Upper lobe of left lung (tissue), 6 donors: ENCODE measurements around the gene RBM23. TPM values are rescaled to one million over a fixed set of nuclear protein-coding genes. Genes with fewer than 3 reads are reported as not detected.

Experiments
- ATAC-seq, 2 donors: fragments of 200-7000 bp; cut with Tn5 transposase; one replicate each; pipeline ENCODE4 v1.9.1; 2022; ENCODE audit warnings: mild to moderate bottlenecking in 2 of 2, moderate library complexity in 2 of 2; ENCODE audit not compliant: low FRiP score in 2 of 2
- DNase-seq, 2 donors: peaks; one replicate each; pipeline ENCODE4 v3.0.0-alpha.2; 2019 to 2020
- H3K27ac ChIP-seq, 4 donors: fragments of 200-600 bp; sonication (generic); one replicate each; pipeline ENCODE4 v1.5.1; 2016 to 2019
- H3K27me3 ChIP-seq, 4 donors: fragments of 200-600 bp; sonication (generic); one replicate each; pipeline ENCODE4 v1.5.1; 2017 to 2019
- H3K36me3 ChIP-seq, 4 donors: fragments of 200-600 bp; sonication (generic); one replicate each; pipeline ENCODE4 v1.5.1; 2016 to 2019
- H3K4me1 ChIP-seq, 4 donors: fragments of 200-600 bp; sonication (generic); one replicate each; pipeline ENCODE4 v1.5.1; 2018 to 2019
- H3K4me3 ChIP-seq, 4 donors: fragments of 200-600 bp; sonication (generic); one replicate each; pipeline ENCODE4 v1.5.1; 2017 to 2019; ENCODE audit warnings: mild to moderate bottlenecking in 2 of 4, moderate library complexity in 1 of 4
- H3K9me3 ChIP-seq, 4 donors: fragments of 200-600 bp; sonication (generic); one replicate each; pipeline ENCODE4 v1.5.1; 2018 to 2019
- EP300 ChIP-seq, 4 donors: sonication (generic); formaldehyde crosslinking; IDR thresholded peaks; one replicate each; pipeline ENCODE4 v1.5.1; 2017; ENCODE audit warnings: antibody characterized with exemption in 4 of 4, control low read depth in 2 of 4
- POLR2A ChIP-seq, 4 donors: fragments of 450-650 bp; IDR thresholded peaks; one replicate each; pipeline ENCODE4 v1.5.1; 2016 to 2017; ENCODE audit warnings: antibody characterized with exemption in 4 of 4, mild to moderate bottlenecking in 2 of 4
- POLR2AphosphoS5 ChIP-seq, 2 donors: sonication (generic); formaldehyde crosslinking; IDR thresholded peaks; one replicate each; pipeline ENCODE4 v1.5.1; 2017; ENCODE audit warnings: antibody characterized with exemption in 2 of 2
- WGBS, 2 donors: methylation state at CpG; one replicate each; pipeline ENCODE4 v1.1.5; 2017 to 2018; 5-methylcytosine and 5-hydroxymethylcytosine counted together
- total RNA-seq, 6 donors: library from RNA; depleted of rRNA in 4 of 6; stranded (reverse); fragments of >200 nt in 4 of 6; gene quantifications; one replicate each; pipeline versions ENCODE4 v1.1.0 to v1.2.1, GENCODE V29; 2016 to 2021
- TF ChIP-seq, protein P1 (sequence below), 6 experiments: fragments of 450-650 bp in 4 of 6; fragments of 200-600 bp in 2 of 6; sonication (generic) in 2 of 6; IDR thresholded peaks; one replicate each; pipeline ENCODE4 v1.5.1; 2016 to 2019; ENCODE audit warnings: antibody characterized with exemption in 6 of 6
- donor health status: DM: no; HTN: no; CAD: no; lungs with moderate emphysema.
- donor health status: DM: no; HTN: yes; CAD: no; lungs with severe emphysema.

Gene RBM23
- total RNA-seq, 6 donors from 2014 or later: 63.3 to 96.8 (median 91.9) TPM

DNA sequence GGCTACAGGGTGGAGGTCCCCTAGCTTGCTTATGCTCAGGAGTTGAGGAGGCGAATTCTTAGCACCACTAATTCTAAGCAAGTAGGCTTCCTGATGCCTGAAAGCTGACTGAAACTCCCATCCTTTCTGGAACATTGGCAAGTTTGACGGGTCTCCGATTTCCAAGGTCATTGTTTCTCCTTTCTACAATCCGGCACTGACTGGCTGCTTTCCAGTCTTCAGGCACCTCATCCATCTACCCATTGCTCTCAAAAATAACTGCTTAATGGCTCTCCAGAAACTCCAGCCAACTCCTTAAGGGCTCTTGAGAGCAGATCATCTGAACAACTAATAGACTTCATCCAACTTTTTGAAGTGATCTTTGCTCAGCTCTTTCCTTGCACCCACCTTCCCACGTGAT is 22.6 kb downstream of the RBM23 start:
- H3K36me3 ChIP-seq: peaks cover 4 to 23% (median 11%) of the 10 kb centered on the region in 4 donors
- H3K9me3 ChIP-seq: no peaks in the 10 kb centered on the region
- peaks cover 0 to 6% (median 4%) of the 10 kb centered on the region in 4 donors for H3K4me1 ChIP-seq
- no peak overlapping the region for H3K27ac ChIP-seq
- no peak for DNase-seq
- TF ChIP-seq, protein P1, sequence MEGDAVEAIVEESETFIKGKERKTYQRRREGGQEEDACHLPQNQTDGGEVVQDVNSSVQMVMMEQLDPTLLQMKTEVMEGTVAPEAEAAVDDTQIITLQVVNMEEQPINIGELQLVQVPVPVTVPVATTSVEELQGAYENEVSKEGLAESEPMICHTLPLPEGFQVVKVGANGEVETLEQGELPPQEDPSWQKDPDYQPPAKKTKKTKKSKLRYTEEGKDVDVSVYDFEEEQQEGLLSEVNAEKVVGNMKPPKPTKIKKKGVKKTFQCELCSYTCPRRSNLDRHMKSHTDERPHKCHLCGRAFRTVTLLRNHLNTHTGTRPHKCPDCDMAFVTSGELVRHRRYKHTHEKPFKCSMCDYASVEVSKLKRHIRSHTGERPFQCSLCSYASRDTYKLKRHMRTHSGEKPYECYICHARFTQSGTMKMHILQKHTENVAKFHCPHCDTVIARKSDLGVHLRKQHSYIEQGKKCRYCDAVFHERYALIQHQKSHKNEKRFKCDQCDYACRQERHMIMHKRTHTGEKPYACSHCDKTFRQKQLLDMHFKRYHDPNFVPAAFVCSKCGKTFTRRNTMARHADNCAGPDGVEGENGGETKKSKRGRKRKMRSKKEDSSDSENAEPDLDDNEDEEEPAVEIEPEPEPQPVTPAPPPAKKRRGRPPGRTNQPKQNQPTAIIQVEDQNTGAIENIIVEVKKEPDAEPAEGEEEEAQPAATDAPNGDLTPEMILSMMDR (IDR thresholded peaks at IDR 0.05): no peak
- TF ChIP-seq POLR2AphosphoS5 (IDR thresholded peaks at IDR 0.05): no peak
- TF ChIP-seq POLR2A (IDR thresholded peaks at IDR 0.05): no peak
- no peak for TF ChIP-seq EP300 (IDR thresholded peaks at IDR 0.05)
- no peaks in the 10 kb centered on the region for H3K27me3 ChIP-seq
- no peak for ATAC-seq
- WGBS, 2 donors: 38 to 40% methylated on average over 5 of the region's 5 CpGs
- H3K4me3 ChIP-seq: no peak overlapping the region

DNA sequence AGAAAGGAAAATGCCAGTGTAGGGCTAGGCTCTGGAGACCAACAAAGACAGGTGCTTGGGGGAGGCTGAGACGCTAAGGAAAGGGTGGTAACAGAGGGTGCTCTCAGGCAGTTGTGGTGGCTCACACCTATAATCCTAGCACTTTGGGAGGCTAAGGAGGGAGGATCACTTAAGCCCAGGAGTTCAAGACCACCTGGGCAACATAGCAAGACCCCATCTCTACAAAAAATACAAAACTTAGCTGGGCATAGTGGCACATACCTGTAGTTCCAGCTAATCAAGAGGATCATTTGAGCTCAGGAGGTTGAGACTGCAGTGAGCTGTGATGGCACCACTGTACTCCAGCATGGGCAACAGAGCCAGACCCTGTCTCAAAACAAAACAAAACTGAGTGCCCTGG is 23.5 kb downstream of the RBM23 start:
- H3K4me3 ChIP-seq: no peak overlapping the region
- H3K9me3 ChIP-seq: no peaks in the 10 kb centered on the region
- TF ChIP-seq, protein P1 (IDR thresholded peaks at IDR 0.05): no peak
- no peak for TF ChIP-seq POLR2AphosphoS5 (IDR thresholded peaks at IDR 0.05)
- no peak for TF ChIP-seq EP300 (IDR thresholded peaks at IDR 0.05)
- no peak for TF ChIP-seq POLR2A (IDR thresholded peaks at IDR 0.05)
- H3K36me3 ChIP-seq: peaks cover 0 to 13% (median 3%) of the 10 kb centered on the region in 4 donors
- H3K4me1 ChIP-seq: peaks cover 0 to 6% (median 4%) of the 10 kb centered on the region in 4 donors
- no peak overlapping the region for H3K27ac ChIP-seq
- ATAC-seq (no peak), DNase-seq (no peak)
- 91 to 96% methylated on average over 1 of the region's 1 CpG for WGBS, 2 donors
- H3K27me3 ChIP-seq: no peaks in the 10 kb centered on the region

DNA sequence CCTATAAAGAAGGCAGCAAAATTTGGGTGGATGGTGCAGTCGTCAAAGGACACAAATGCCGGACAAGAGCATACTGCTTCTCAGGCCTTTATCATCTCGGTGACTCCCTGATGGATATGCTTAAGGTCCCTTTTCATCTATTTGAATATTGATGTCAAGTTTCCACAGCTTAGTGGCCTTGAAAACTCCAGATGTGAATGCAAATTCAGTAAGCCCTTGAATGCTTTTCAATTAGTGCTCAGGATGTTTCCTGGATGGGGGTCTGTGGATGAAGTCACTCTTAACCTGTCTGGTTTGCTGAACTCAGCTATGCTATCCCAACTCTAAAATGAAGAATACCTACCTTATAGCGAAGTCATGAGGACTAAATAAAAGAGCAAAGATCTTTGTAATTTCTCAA is 25.2 kb downstream of the RBM23 start:
- DNase-seq: no peak
- H3K27ac ChIP-seq: no peak overlapping the region
- no peak overlapping the region for H3K4me3 ChIP-seq
- 92 to 93% methylated on average over 4 of the region's 4 CpGs for WGBS, 2 donors
- H3K4me1 ChIP-seq: peaks cover 0 to 6% (median 0%) of the 10 kb centered on the region in 4 donors
- ATAC-seq: no peak
- TF ChIP-seq POLR2A (IDR thresholded peaks at IDR 0.05): no peak
- TF ChIP-seq EP300 (IDR thresholded peaks at IDR 0.05): no peak
- TF ChIP-seq, protein P1 (IDR thresholded peaks at IDR 0.05): no peak
- TF ChIP-seq POLR2AphosphoS5 (IDR thresholded peaks at IDR 0.05): no peak
- no peaks in the 10 kb centered on the region for H3K9me3 ChIP-seq
- peaks cover 0 to 1% (median 0%) of the 10 kb centered on the region in 4 donors for H3K36me3 ChIP-seq
- H3K27me3 ChIP-seq: no peaks in the 10 kb centered on the region

DNA sequence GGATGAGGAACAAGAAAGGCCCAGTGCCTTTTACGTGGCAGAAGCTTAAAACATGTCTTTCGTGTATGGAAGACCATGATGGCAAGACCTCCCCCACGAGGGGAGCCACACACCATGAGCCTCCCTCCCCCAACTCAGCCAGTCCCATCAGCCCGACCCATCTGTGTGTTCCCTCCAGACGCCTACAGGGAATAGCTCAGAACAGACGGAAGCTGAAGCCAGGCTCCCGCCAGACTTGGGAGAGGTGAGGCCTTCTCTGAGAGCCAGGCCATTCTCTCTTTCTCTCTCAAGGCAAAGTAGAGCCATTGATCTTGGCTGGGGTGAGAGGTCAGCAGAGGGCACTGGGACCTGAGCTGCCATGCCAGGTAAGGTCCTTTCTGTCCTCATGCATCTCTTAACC is 26.5 kb downstream of the RBM23 start:
- WGBS, 2 donors: 79 to 94% methylated on average over 3 to 7 of the region's 7 CpGs
- no peak for ATAC-seq
- peaks cover 5 to 13% (median 8%) of the 10 kb centered on the region in 4 donors for H3K4me1 ChIP-seq
- no peak overlapping the region for H3K4me3 ChIP-seq
- H3K27ac ChIP-seq: no peak overlapping the region
- no peaks in the 10 kb centered on the region for H3K9me3 ChIP-seq
- no peaks in the 10 kb centered on the region for H3K27me3 ChIP-seq
- DNase-seq: no peak
- TF ChIP-seq POLR2AphosphoS5 (IDR thresholded peaks at IDR 0.05): no peak
- no peak for TF ChIP-seq POLR2A (IDR thresholded peaks at IDR 0.05)
- TF ChIP-seq, protein P1 (IDR thresholded peaks at IDR 0.05): no peak
- no peak for TF ChIP-seq EP300 (IDR thresholded peaks at IDR 0.05)
- no peaks in the 10 kb centered on the region for H3K36me3 ChIP-seq

DNA sequence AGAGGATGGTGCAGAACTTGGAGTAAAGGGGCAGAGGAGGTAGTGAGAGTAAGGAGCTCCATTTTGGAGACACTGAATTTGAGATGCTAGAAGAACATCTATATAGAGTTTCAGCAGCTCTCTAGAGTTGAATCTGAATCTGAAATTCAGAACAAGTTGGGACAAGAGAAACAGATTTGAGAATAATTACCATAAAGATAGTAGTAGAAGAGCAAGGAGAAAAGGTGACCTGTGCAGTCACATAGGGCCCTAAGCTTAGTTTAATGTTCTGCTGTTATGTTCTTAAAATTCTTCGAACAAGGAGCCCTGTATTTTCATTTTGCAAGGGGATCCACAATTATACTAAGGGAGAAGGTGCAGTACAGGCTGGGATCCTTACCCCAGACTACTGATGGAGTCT is 28.5 kb downstream of the RBM23 start:
- H3K9me3 ChIP-seq: no peaks in the 10 kb centered on the region
- H3K36me3 ChIP-seq: no peaks in the 10 kb centered on the region
- H3K4me3 ChIP-seq: no peak overlapping the region
- DNase-seq (no peak), ATAC-seq (no peak)
- H3K27ac ChIP-seq: no peak overlapping the region
- H3K27me3 ChIP-seq: no peaks in the 10 kb centered on the region
- no peak for TF ChIP-seq POLR2A (IDR thresholded peaks at IDR 0.05)
- TF ChIP-seq, protein P1 (IDR thresholded peaks at IDR 0.05): no peak
- peaks cover 9 to 25% (median 22%) of the 10 kb centered on the region in 4 donors for H3K4me1 ChIP-seq
- 87 to 94% methylated on average over 1 of the region's 1 CpG for WGBS, 2 donors
